ENCODE results near the gene C1orf116. TPM values are rescaled to one million over a fixed set of nuclear protein-coding genes. Genes with fewer than 3 reads are reported as not detected.

C1orf116 gene
- polyA plus RNA-seq, 6 donors from 2014 or later: 0.08 to 2.3 (median 0.12) TPM; not detected in 2

- Mint-ChIP-seq H3K4me3 (no peak overlapping the region), H3K4me1 (peaks cover 0 to 3% (median 0%) of the 10 kb centered on the region in 3 donors), H3K27ac (no peak overlapping the region), H3K36me3 (no peaks in the 10 kb centered on the region), H3K9me3 (no peaks in the 10 kb centered on the region), H3K27me3 (peaks cover 0 to 10% (median 8%) of the 10 kb centered on the region in 3 donors)
- DNase-seq (no peak), ATAC-seq (ENCODE audit: low read depth in 2 of 2) (no peak)
Observed at GRCh38 chr1:207039380-207040180, 7.0 kb upstream of the C1orf116 start.

GRCh38 chr1:207036865-207037264 is 4.3 kb upstream of the C1orf116 start:
- no peaks in the 10 kb centered on the region for H3K9me3 Mint-ChIP-seq
- no peaks in the 10 kb centered on the region for H3K36me3 Mint-ChIP-seq
- ATAC-seq (ENCODE audit: low read depth in 2 of 2) (no peak), DNase-seq (no peak)
- no peak overlapping the region for H3K4me3 Mint-ChIP-seq
- no peaks in the 10 kb centered on the region for H3K4me1 Mint-ChIP-seq
- H3K27ac Mint-ChIP-seq: no peak overlapping the region
- peaks cover 12 to 30% (median 17%) of the 10 kb centered on the region in 3 donors for H3K27me3 Mint-ChIP-seq

GRCh38 chr1:207035877-207036551 is 3.5 kb upstream of the C1orf116 start:
- no peak for DNase-seq
- H3K4me1 Mint-ChIP-seq: no peaks in the 10 kb centered on the region

GRCh38 chr1:207034998-207035397 is 2.4 kb upstream of the C1orf116 start:
- Mint-ChIP-seq H3K27ac (peak overlapping the region in 1 of 6 donors; percentile 9), H3K36me3 (no peaks in the 10 kb centered on the region), H3K4me1 (no peaks in the 10 kb centered on the region), H3K9me3 (no peaks in the 10 kb centered on the region), H3K27me3 (peaks cover 30 to 49% (median 30%) of the 10 kb centered on the region in 3 donors), H3K4me3 (no peak overlapping the region)
- DNase-seq (no peak), ATAC-seq (ENCODE audit: low read depth in 2 of 2) (no peak)

More at GRCh38 chr1:207035877-207036551, 3.5 kb upstream of the C1orf116 start:
- no peak for ATAC-seq (ENCODE audit: low read depth in 2 of 2)
- no peaks in the 10 kb centered on the region for H3K36me3 Mint-ChIP-seq
- no peaks in the 10 kb centered on the region for H3K9me3 Mint-ChIP-seq
- H3K27me3 Mint-ChIP-seq: peaks cover 20 to 38% (median 22%) of the 10 kb centered on the region in 3 donors
- H3K27ac Mint-ChIP-seq: no peak overlapping the region
- no peak overlapping the region for H3K4me3 Mint-ChIP-seq

- Mint-ChIP-seq H3K9me3 (no peaks in the 10 kb centered on the region), H3K36me3 (no peaks in the 10 kb centered on the region), H3K4me3 (no peak overlapping the region), H3K4me1 (no peaks in the 10 kb centered on the region), H3K27ac (no peak overlapping the region), H3K27me3 (peaks cover 34 to 55% (median 36%) of the 10 kb centered on the region in 3 donors)
- ATAC-seq (ENCODE audit: low read depth in 2 of 2) (no peak), DNase-seq (no peak)
Observed at GRCh38 chr1:207034208-207034607, 1.7 kb upstream of the C1orf116 start.

GRCh38 chr1:207033302-207033701 is 746 bp upstream of the C1orf116 start:
- DNase-seq: no peak
- Mint-ChIP-seq H3K4me1 (no peaks in the 10 kb centered on the region), H3K27me3 (peaks cover 40 to 64% (median 43%) of the 10 kb centered on the region in 3 donors), H3K4me3 (no peak overlapping the region), H3K27ac (no peak overlapping the region), H3K36me3 (no peaks in the 10 kb centered on the region), H3K9me3 (no peaks in the 10 kb centered on the region)
- ATAC-seq (ENCODE audit: low read depth in 2 of 2): no peak

GRCh38 chr1:207031632-207032264 is 808 bp downstream of the C1orf116 start:
- H3K4me1 Mint-ChIP-seq: no peaks in the 10 kb centered on the region
- no peak for DNase-seq
- H3K36me3 Mint-ChIP-seq: no peaks in the 10 kb centered on the region
- peaks cover 44 to 74% (median 55%) of the 10 kb centered on the region in 3 donors for H3K27me3 Mint-ChIP-seq
- ATAC-seq (ENCODE audit: low read depth in 2 of 2): no peak
- H3K4me3 Mint-ChIP-seq: no peak overlapping the region
- H3K9me3 Mint-ChIP-seq: no peaks in the 10 kb centered on the region
- H3K27ac Mint-ChIP-seq: no peak overlapping the region

GRCh38 chr1:207031016-207031415 is 1.5 kb downstream of the C1orf116 start:
- ATAC-seq (ENCODE audit: low read depth in 2 of 2) (no peak), DNase-seq (no peak)
- Mint-ChIP-seq H3K4me1 (no peaks in the 10 kb centered on the region), H3K9me3 (no peaks in the 10 kb centered on the region), H3K27ac (no peak overlapping the region), H3K36me3 (no peaks in the 10 kb centered on the region), H3K27me3 (peaks cover 48 to 74% (median 61%) of the 10 kb centered on the region in 3 donors), H3K4me3 (no peak overlapping the region)

GRCh38 chr1:207030522-207031009 is 2.0 kb downstream of the C1orf116 start:
- H3K4me3 Mint-ChIP-seq: no peak overlapping the region

GRCh38 chr1:207029701-207030521 is 2.6 kb downstream of the C1orf116 start:
- H3K36me3 Mint-ChIP-seq: no peaks in the 10 kb centered on the region
- H3K4me3 Mint-ChIP-seq: no peak overlapping the region
- no peaks in the 10 kb centered on the region for H3K9me3 Mint-ChIP-seq
- no peak for DNase-seq
- H3K4me1 Mint-ChIP-seq: no peaks in the 10 kb centered on the region
- peaks cover 49 to 72% (median 61%) of the 10 kb centered on the region in 3 donors for H3K27me3 Mint-ChIP-seq
- H3K27ac Mint-ChIP-seq: peak overlapping the region in 1 of 6 donors; percentile 4
- no peak for ATAC-seq (ENCODE audit: low read depth in 2 of 2)

More at GRCh38 chr1:207030522-207031009, 2.0 kb downstream of the C1orf116 start:
- ATAC-seq (ENCODE audit: low read depth in 2 of 2) (no peak), DNase-seq (no peak)
- H3K36me3 Mint-ChIP-seq: no peaks in the 10 kb centered on the region
- H3K9me3 Mint-ChIP-seq: no peaks in the 10 kb centered on the region
- no peaks in the 10 kb centered on the region for H3K4me1 Mint-ChIP-seq
- peaks cover 51 to 75% (median 61%) of the 10 kb centered on the region in 3 donors for H3K27me3 Mint-ChIP-seq
- peak overlapping the region in 1 of 6 donors; percentile 4 for H3K27ac Mint-ChIP-seq

GRCh38 chr1:207028884-207029650 is 3.5 kb downstream of the C1orf116 start:
- peak overlapping the region in 1 of 6 donors; percentile 18 for H3K27ac Mint-ChIP-seq
- no peak overlapping the region for H3K4me3 Mint-ChIP-seq
- ATAC-seq (ENCODE audit: low read depth in 2 of 2) (no peak), DNase-seq (no peak)
- no peaks in the 10 kb centered on the region for H3K9me3 Mint-ChIP-seq
- peaks cover 46 to 76% (median 69%) of the 10 kb centered on the region in 3 donors for H3K27me3 Mint-ChIP-seq
- H3K36me3 Mint-ChIP-seq: no peaks in the 10 kb centered on the region
- H3K4me1 Mint-ChIP-seq: no peaks in the 10 kb centered on the region

GRCh38 chr1:207027921-207028320 is 4.6 kb downstream of the C1orf116 start:
- no peak for ATAC-seq (ENCODE audit: low read depth in 2 of 2)
- peaks cover 41 to 72% (median 70%) of the 10 kb centered on the region in 3 donors for H3K27me3 Mint-ChIP-seq
- no peaks in the 10 kb centered on the region for H3K4me1 Mint-ChIP-seq

More at GRCh38 chr1:207027921-207028320, 4.6 kb downstream of the C1orf116 start:
- H3K36me3 Mint-ChIP-seq: no peaks in the 10 kb centered on the region
- no peak overlapping the region for H3K4me3 Mint-ChIP-seq
- no peaks in the 10 kb centered on the region for H3K9me3 Mint-ChIP-seq
- H3K27ac Mint-ChIP-seq: no peak overlapping the region
- no peak for DNase-seq

Data from naive B cell (primary cell).